Breast epithelium (tissue), 3 donors: ENCODE measurements around the gene TRANK1.

Source experiments
- CTCF ChIP-seq, 3 donors: fragments of 450-650 bp; IDR thresholded peaks; one replicate each; pipeline ENCODE4 v1.5.1; 2016 to 2017; ENCODE audit warnings: antibody characterized with exemption in 3 of 3, mild to moderate bottlenecking in 3 of 3, moderate library complexity in 3 of 3
- POLR2A ChIP-seq: fragments of 450-650 bp; IDR thresholded peaks from one replicate; pipeline ENCODE4 v1.6.1; 2016; ENCODE audit warnings: antibody characterized with exemption, mild to moderate bottlenecking, moderate library complexity

GRCh38 chr3:36866368-36866767 lies 78.5 kb downstream of the TRANK1 start:
- TF ChIP-seq CTCF (IDR thresholded peaks at IDR 0.05) (no peak), POLR2A (no peak)
